Measurements from ENCODE around the gene SLC38A3.

SLC38A3 gene

DNA sequence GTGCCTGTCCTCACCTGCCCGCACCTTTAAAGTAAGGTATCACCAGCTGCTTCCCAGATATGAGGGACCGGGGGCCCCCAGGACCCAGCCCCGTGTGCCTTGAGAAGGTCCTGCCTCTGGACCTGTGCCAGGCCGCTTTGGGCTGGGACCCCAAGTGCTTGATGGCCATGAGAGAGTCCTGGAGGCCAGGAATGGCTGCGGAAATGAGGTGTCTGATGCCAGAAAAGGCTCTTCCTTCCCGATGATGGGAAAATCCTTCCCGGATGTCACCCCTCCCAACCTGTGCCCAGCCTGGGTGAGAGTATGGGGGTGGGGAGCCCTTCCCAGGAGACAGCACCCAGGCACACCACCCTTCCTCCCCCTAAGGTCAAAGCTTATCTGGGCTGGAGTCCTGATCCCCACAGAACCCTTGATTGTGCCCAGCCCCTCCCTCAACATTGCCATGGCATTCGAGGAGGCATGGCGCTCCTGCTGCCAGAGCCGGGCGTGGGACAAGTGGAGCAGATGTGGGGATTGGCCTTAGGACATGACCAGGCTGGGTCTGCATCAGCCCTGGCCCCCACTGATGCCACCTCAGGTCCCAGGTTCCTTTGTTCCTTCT is 35.7 kb upstream of the SLC38A3 start:
- DNase-seq (ENCODE audit: low read depth in 3 of 3) = no peak

DNA sequence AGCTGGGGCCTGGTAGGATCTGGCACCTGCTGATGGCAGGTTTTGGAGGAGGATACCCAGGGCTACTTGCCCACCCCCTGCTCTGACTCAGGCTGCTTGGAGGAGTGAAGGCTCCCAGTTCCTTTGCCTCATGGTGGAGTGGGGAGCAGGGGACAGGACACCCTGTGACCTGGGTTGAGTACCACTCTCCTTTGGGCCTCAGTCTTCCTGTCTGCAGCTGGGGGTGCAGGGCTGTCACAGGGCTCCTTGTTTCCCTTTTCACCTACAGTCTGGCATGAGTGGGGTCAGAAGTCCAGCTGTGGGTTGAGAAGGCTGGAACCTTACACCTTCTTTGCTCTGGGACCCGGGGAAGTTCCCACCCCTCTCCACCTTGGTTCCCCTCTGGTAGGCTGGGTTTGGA is 35.2 kb upstream of the SLC38A3 start:
- DNase-seq (ENCODE audit: low read depth in 3 of 3) = no peak

DNA sequence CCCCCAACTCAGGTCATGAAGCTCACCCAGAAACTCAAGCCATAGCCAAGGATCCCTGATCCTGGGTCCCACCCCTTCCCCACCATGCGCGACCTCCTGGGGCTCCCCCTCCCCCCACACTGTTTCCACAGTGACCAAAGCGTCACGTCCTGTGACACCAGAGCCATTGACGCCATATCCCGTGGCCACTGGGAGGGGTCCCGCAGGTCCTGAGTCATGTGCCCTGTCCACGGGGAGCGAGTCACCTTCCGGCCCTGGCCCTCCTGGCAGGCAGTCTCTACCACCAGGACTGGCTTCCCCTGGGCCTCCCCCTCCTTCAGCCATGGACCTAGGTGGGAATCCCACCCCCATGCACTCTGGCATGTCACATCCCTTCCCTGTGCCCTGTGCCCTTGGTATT is 34.4 kb upstream of the SLC38A3 start:
- no peak for DNase-seq (ENCODE audit: low read depth in 3 of 3)

DNA sequence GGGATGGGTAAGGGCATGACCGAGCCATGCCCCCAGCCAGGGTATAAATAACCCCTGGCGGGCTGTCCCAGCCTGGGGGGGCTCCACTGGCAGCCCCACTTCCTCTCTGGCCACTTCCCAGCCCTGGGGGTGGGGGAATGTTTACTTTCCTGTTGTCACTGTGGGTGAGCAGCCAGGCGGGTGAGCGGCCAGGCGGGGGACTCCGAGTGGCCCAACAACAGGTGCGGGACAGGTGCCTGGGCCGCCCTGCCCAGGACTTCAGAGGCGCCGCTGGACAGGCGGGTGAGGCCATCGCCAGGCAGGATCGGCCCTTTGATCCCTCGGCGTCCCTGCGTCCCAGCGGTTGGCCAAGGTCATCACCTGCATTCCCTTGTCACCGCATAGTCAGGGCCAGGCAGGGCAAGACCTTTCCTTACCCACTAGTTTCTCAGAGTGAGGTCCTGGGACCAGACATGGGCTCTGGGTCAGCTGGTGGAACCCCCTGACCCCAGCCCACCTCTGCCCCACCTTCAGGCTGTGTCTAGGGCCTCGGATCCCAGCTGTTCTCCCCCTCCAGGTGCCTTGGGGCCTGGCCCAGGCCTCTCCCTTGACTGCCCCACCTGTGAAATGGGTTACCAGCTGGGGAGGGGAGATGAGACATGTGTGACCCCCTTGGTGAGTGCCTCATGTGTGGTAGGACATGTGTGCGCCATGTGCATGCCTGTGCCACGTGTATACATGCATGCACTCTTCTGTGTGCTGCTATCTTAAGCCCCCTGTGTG is 33.4 kb upstream of the SLC38A3 start:
- no peak for DNase-seq (ENCODE audit: low read depth in 3 of 3)

DNA sequence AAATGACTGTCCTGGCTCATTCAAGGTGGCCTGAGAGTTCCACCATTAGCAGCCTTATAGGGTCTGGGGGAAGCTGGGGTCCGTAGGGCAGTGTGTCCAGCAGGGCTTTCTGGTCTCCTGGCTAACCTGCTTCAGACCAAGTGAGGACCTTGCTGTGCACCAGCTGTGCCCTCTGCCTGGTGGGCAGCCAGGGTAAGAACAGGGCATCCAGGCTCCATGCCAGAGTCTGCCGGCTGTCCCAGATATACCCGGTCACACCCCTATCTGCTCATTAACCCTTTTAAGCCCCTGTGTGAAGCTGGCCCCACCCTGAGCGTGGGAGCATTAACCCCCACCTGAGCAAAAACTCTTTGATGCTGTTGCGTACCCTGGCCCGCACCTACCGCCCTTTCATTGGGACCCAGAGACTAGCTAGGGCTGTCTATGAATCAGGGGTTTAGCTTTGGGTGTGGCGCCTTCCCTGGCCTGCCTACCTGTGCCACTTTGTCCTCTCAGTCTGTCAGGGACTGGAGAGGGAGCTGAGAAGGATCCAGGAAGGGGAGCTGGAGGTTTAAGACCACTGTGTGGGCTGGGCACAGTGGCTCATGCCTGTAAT is 32.3 kb upstream of the SLC38A3 start:
- no peak for DNase-seq (ENCODE audit: low read depth in 3 of 3)

DNA sequence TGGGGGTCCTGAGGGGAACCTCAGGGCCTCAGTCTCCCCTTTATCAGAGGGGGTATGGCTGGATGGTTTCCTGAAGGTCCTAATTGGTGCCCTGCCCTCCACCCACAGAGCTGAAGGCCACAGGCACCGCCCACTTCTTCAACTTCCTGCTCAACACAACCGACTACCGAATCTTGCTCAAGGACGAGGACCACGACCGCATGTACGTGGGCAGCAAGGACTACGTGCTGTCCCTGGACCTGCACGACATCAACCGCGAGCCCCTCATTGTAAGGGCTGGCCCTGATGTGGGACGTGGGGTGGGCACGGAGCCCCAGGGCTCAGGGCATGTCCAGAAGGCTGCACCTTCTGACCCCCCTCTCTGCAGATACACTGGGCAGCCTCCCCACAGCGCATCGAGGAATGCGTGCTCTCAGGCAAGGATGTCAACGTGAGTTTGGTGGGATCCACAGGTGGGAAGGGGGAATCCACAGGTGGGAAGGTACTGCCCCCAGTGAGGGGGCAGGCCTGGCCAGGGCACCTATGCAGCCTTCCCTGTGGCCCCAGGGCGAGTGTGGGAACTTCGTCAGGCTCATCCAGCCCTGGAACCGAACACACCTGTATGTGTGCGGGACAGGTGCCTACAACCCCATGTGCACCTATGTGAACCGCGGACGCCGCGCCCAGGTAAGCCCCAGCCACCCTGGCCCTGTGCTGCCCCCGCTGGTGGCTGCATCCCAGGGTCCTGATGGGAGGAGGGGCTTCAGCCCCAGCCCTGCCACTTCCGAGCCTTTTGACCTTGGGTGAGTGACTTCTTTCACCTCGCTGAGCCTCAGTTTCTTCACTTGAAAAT is 31.2 kb upstream of the SLC38A3 start:
- no peak for DNase-seq (ENCODE audit: low read depth in 3 of 3)

DNA sequence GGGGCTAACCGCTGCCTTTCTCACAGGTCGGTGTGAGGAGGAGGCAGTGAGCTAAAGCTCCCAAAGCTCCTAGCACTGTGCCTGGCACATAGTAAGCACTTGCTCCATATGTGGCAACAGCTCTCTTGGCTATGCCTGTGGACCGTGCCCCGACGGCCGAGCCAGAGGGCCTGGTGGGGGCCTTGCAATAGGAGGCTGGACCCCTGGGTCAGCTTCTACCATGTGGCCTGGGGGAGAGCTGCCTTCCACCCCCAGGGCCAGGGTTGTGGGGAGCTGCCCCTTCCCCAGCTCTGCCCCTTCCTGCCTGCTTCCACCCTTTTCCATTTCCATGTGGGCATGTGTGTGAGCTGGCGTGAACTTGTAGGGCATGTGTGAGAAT is 30.6 kb upstream of the SLC38A3 start:
- DNase-seq (ENCODE audit: low read depth in 3 of 3) = no peak

DNA sequence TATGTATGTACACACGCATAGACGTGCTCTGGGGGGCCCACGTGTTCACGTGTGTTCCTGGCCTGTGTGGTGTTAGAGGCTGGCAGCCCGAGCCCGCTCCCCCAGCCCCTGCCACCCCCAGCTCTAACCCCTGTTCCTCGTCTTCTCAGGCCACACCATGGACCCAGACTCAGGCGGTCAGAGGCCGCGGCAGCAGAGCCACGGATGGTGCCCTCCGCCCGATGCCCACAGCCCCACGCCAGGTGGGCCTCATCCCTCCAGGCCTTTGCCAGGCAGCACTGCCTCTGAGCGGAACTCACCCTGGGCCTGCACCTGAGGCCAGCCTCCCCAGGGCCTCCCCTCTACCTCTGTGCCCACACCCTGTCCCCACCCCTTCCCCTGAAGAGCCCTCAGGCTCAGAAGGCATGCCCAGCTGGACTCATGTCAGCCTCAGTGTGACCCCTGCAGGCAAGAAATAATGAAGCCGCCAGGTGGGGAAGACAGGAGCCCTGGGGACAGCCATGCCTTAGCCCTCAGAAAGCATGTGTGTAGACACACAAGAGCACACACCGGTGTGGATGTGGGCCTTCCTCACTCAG is 30.0 kb upstream of the SLC38A3 start:
- DNase-seq (ENCODE audit: low read depth in 3 of 3) = no peak

DNA sequence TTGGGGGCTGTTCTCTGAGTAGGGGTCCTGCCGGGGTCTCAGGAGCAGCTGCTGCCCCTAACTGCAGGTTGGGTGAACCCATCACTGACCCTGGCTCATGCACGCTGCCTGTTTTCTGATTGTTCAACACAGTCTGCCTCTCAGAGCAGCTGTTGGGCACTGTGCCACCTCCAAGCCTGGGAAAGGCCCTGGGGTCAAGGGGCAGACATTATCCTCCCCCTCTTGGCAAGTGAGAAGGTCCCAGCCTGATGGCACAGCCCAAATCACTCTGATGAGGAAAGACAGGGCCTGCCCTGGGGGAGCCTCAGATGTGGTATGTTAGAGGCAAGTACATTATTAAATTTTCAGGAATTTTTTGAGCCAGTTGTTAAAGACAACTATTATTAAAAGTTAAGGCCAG is 27.7 kb upstream of the SLC38A3 start:
- DNase-seq (ENCODE audit: low read depth in 3 of 3) = no peak

DNA sequence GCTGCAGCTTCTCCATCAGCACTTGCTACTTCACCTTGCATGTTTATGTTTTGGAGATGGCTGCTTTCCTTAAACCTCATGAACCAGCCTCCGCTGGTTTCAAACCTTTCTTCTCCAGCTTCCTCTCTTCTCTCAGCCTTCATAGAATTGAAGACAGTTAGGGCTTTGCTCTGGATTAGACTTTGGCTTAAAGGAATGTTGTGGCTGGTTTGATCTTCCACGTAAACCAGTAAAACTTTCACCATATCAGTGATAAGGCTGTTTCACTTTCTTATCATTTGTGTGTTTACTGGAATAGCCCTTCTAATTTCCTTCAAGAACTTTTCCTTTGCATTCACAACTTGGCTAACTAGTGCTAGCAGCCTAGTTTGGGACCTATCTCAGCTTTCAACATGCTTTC is 25.4 kb upstream of the SLC38A3 start:
- no peak for DNase-seq (ENCODE audit: low read depth in 3 of 3)

DNA sequence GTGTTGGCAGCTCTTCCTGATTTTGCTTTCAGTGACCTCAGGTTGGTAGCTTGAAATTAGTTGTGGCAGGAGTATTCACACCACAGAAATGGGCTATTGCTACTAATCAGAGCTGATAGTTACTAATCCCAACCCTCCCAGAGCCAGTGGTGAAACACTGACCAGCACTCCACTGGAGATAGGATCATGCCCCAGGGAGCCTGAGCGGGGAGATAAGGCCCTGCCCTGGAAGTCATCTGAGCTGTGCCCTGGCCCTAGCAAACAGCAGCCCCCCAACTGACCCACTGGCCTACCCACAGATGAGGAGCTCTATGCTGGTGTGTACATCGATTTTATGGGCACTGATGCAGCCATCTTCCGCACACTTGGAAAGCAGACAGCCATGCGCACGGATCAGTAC is 23.1 kb upstream of the SLC38A3 start:
- no peak for DNase-seq (ENCODE audit: low read depth in 3 of 3)

DNA sequence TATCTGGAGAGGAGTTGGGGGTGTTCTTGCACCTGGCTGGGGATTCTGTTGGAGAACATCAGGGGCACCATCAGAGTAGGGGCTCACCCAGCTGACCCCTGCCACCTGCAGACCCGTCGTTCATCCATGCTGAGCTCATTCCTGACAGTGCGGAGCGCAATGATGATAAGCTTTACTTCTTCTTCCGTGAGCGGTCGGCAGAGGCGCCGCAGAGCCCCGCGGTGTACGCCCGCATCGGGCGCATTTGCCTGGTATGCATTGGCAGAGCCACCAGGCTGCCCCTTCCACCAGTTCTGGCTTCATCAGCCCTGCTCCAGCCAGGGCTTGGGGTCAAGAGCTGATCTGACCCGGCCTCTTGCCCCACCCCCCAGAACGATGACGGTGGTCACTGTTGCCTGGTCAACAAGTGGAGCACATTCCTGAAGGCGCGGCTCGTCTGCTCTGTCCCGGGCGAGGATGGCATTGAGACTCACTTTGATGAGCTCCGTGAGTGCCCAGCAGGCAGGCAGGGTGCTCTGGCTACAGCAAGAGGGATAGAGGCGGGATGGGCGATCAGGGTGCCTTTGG is 22.5 kb upstream of the SLC38A3 start:
- DNase-seq (ENCODE audit: low read depth in 3 of 3) = no peak

DNA sequence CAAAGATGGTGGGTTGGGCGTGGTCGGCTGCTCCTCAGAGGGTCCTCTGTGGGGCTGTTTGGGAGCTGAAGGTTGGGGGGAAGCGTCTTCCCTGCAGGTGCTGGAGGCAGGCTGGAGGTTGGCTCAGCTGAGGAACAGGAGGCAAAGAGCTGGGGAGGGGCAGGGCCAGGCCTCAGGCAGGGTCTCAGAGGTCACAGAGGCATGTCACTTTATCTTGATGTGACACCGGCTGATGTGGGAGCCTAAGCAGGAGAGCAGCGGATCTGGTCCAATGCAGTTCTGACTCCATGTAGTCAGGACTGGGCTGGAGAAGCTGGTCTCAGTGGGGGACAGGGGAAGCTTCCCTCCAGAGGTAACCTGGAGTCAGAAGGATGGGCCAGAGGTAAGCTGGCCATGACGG is 21.3 kb upstream of the SLC38A3 start:
- DNase-seq (ENCODE audit: low read depth in 3 of 3) = no peak

DNA sequence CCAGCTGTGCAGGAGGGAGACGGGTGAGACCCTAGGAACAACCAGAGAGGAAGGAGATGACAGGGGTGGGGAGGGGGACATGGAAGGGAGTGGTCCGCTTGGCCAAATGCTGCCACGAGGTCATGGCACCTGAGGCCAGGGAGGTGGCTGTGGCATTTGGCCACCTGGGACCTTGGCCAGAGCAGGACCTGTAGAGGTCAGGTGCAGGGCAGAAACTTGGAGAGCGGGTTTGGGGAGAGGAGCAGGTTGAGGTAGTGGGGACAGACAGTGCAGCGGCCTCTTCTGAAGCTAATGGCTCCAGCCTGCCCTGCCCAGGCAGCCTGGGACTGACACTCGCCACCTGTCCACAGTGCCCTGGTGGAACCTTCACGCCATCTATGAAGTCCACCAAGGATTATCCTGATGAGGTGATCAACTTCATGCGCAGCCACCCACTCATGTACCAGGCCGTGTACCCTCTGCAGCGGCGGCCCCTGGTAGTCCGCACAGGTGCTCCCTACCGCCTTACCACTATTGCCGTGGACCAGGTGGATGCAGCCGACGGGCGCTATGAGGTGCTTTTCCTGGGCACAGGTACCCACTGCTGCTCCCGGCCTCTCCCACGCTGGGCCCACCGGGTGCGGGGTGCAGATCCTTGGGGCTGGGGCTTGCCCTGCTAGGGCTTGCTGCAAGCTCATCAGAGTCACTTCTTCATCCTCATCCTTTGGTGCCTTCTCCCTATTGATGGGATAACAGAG is 20.7 kb upstream of the SLC38A3 start:
- no peak for DNase-seq (ENCODE audit: low read depth in 3 of 3)

DNA sequence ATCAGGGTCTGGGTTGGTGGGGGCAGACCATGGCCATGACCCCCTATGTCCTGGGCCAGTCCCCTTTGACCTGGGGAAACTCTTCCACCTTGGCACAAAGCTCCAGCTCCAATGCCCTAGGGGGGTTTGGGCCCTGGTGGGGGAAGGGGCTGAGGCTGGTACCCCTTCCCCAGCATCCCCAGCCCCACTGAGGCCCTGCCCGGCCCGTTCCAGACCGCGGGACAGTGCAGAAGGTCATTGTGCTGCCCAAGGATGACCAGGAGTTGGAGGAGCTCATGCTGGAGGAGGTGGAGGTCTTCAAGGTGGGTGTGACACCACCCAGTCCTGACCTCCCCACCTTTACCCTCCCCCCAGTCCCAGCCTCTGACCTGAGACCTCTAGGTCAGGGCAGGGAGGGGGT is 19.8 kb upstream of the SLC38A3 start:
- DNase-seq (ENCODE audit: low read depth in 3 of 3) = no peak

DNA sequence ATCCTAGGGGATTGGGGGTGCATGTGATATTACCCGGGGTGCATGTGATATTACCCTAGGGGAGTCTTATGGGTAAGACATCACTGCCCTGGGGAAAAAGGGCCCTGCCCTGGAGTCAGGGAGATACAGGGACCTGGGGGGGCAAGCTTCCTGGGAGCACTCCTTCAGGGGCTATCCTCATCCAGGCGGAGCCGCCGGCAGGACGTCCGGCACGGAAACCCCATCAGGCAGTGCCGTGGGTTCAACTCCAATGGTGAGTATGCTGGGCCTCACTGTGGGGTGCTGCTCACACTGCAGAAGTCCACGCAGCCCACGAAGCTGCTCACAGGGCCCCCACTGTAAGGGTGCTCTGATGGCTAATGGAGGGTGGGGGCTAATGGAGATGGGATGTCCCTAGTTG is 19.0 kb upstream of the SLC38A3 start:
- DNase-seq (ENCODE audit: low read depth in 3 of 3) = no peak

DNA sequence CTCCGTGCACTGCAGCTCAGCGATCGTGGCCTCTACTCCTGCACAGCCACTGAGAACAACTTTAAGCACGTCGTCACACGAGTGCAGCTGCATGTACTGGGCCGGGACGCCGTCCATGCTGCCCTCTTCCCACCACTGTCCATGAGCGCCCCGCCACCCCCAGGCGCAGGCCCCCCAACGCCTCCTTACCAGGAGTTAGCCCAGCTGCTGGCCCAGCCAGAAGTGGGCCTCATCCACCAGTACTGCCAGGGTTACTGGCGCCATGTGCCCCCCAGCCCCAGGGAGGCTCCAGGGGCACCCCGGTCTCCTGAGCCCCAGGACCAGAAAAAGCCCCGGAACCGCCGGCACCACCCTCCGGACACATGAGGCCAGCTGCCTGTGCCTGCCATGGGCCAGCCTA is 17.3 kb upstream of the SLC38A3 start:
- no peak for DNase-seq (ENCODE audit: low read depth in 3 of 3)

DNA sequence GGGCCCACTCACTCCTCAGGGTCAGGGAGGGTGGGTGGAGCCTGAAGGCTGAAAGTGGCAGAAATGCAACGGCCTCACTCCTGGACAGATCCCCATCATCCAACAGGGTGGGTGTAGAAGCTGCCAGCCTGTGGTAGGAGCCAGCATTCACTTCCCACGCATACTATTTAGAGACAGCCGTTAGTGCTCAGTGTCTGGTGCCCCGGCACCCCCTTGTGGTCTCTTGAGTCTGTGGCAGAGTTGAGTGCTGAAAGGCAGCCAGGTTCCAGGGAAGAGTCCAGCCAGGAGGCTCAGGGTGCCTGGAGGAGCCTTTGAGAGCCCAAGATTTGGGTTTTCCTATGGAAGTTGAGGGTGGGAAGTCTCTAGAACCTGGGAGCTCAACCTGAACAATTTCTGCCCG is 15.8 kb upstream of the SLC38A3 start:
- no peak for DNase-seq (ENCODE audit: low read depth in 3 of 3)

DNA sequence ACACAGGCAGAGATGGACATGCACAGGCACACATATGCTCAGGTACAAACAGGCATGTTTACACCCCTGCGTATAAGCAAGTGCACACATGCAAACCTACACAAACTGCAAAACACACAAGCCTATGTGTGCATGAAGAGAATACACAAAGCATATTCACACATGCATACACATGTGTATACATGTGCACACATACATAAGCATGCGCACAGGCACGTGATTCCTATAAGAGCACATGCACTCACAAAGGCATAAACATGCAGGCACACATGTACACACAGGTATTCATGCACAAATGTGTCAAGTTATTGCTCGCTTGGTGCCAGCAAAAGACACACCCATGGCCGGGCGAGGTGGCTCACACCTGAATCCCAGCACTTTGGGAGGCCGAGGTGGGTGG is 15.1 kb upstream of the SLC38A3 start:
- no peak for DNase-seq (ENCODE audit: low read depth in 3 of 3)

DNA sequence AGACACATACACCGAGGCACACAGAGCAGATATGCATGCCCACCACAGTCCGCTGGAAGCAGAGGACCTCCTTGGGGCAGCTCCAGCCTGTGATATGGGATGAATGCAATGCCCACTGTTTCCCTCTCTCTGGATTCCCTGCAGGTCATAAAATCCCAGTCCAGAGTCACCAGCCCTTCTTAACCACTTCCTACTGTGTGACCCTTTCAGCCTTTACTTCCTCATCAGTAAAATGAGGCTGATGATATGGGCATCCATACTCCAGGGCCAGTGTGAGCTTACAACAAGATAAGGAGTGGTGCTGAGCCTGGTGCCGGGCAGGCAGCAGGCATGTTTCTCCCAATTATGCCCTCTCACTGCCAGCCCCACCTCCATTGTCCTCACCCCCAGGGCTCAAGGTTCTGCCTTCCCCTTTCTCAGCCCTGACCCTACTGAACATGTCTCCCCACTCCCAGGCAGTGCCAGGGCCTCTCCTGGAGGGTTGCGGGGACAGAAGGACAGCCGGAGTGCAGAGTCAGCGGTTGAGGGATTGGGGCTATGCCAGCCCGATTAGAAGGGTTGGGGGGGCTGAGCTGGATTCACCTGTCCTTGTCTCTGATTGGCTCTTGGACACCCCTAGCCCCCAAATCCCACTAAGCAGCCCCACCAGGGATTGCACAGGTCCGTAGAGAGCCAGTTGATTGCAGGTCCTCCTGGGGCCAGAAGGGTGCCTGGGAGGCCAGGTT is 14.0 kb upstream of the SLC38A3 start, which contains the start of gene GNAT1:
Gene GNAT1, plus strand, starts transcription at position 675 of the 725 bp plus-strand sequence. CDS start 116 bp downstream, outside the sequence.
- DNase-seq (ENCODE audit: low read depth in 3 of 3) = no peak
